Activated CD8-positive, alpha-beta memory T cell treated with anti-CD3 and anti-CD28 coated beads for 36 hours (primary cell): ENCODE measurements around the gene RNU7-1. TPM values are rescaled to one million over a fixed set of nuclear protein-coding genes. Genes with fewer than 3 reads are reported as not detected.

ENCODE experiments used
- CTCF ChIA-PET: fragments of 350-600 bp; sonication (Branson Sonifier 250); formaldehyde crosslinking; loops from one replicate; lab custom pipeline; 2021; ENCODE audit warnings: antibody characterized with exemption; lab: Charles Lee
- POLR2A ChIA-PET: fragments of 350-600 bp; sonication (Branson Sonifier 250); formaldehyde crosslinking; loops from one replicate; lab custom pipeline; 2021; ENCODE audit warnings: antibody characterized with exemption; lab: Charles Lee
- total RNA-seq, 2 experiments: library from RNA; stranded (reverse); gene quantifications; one replicate each; pipeline ENCODE4 v1.2.3, GENCODE V29; 2021

Gene RNU7-1
- total RNA-seq, 2 experiments from 2014 or later = not detected

GRCh38 chr12:6943389-6943721 lies 261 bp upstream of the RNU7-1 start:
- POLR2A ChIA-PET = interaction anchor here (0.6 to 12.5 kb wide), 15 partner anchors 9 to 1031 kb away, joined by 3 to 353 read pairs (median 9); partner anchors contain the start of genes EMG1, LPCAT3, PHB2 and SPSB2
- CTCF ChIA-PET = interaction anchor here (0.9 to 11.8 kb wide), 12 partner anchors 8 to 177 kb away, joined by 3 to 337 read pairs (median 4); partner anchors contain the start of genes ENO2, PTMS and PTPN6

- CTCF ChIA-PET = interaction anchor here (0.7 to 11.8 kb wide), 15 partner anchors 8 to 178 kb away, joined by 3 to 337 read pairs (median 5); partner anchors contain the start of gene PTMS
Measured at GRCh38 chr12:6944381-6945186, 968 bp downstream of the RNU7-1 start.

GRCh38 chr12:6945613-6946012 lies 2.0 kb downstream of the RNU7-1 start:
- CTCF ChIA-PET = interaction anchor here (1.4 to 11.8 kb wide), 5 partner anchors 15 to 168 kb away, joined by 3 to 337 read pairs (median 6); partner anchors contain the start of gene C1RL
- POLR2A ChIA-PET = interaction anchor here (0.9 to 12.5 kb wide), 5 partner anchors 15 to 475 kb away, joined by 4 to 353 read pairs (median 6); partner anchors contain the start of genes SPSB2 and VAMP1

More at GRCh38 chr12:6944381-6945186, 968 bp downstream of the RNU7-1 start:
- POLR2A ChIA-PET = interaction anchor here (0.7 to 12.5 kb wide), 14 partner anchors 8 to 474 kb away, joined by 3 to 353 read pairs (median 9); partner anchors contain the start of genes EMG1, LPCAT3, PHB2 and SPSB2

GRCh38 chr12:6946033-6946919 lies 2.7 kb downstream of the RNU7-1 start:
- ChIA-PET CTCF (interaction anchor here (1.2 to 11.8 kb wide), 9 partner anchors 14 to 167 kb away, joined by 3 to 337 read pairs (median 5); partner anchors contain the start of gene C1RL), POLR2A (interaction anchor here (0.6 to 12.5 kb wide), 7 partner anchors 9 to 161 kb away, joined by 3 to 353 read pairs (median 5); partner anchors contain the start of genes ENO2 and SPSB2)

- POLR2A ChIA-PET = interaction anchor here (0.6 to 12.5 kb wide), 7 partner anchors 10 to 223 kb away, joined by 3 to 353 read pairs (median 4); partner anchors contain the start of genes ENO2 and SPSB2
- CTCF ChIA-PET = interaction anchor here (1.2 to 11.8 kb wide), 6 partner anchors 9 to 96 kb away, joined by 3 to 337 read pairs (median 5); no protein-coding TSS in a partner anchor
Measured at GRCh38 chr12:6946920-6947374, 3.3 kb downstream of the RNU7-1 start.

GRCh38 chr12:6947615-6948014 lies 4.0 kb downstream of the RNU7-1 start:
- CTCF ChIA-PET = interaction anchor here (1.2 to 11.8 kb wide), 7 partner anchors 10 to 95 kb away, joined by 3 to 337 read pairs (median 5); no protein-coding TSS in a partner anchor
- POLR2A ChIA-PET = interaction anchor here (0.6 to 12.5 kb wide), 5 partner anchors 10 to 223 kb away, joined by 3 to 353 read pairs (median 6); partner anchors contain the start of gene TPI1

- POLR2A ChIA-PET = interaction anchor here (0.7 to 12.5 kb wide), 5 partner anchors 10 to 25 kb away, joined by 3 to 353 read pairs (median 4); no protein-coding TSS in a partner anchor
- CTCF ChIA-PET = interaction anchor here (0.7 to 11.8 kb wide), 8 partner anchors 9 to 162 kb away, joined by 3 to 337 read pairs (median 4); no protein-coding TSS in a partner anchor
Measured at GRCh38 chr12:6948873-6949594, 5.4 kb downstream of the RNU7-1 start.

- ChIA-PET CTCF (interaction anchor here (1.4 to 11.8 kb wide), 5 partner anchors 10 to 81 kb away, joined by 4 to 337 read pairs (median 5); no protein-coding TSS in a partner anchor), POLR2A (interaction anchor here (1.3 to 12.5 kb wide), 2 partner anchors 10 to 12 kb away, joined by 3 to 353 read pairs; no protein-coding TSS in a partner anchor)
Measured at GRCh38 chr12:6950401-6950801, 6.8 kb downstream of the RNU7-1 start.

GRCh38 chr12:6950811-6951540 lies 7.4 kb downstream of the RNU7-1 start, which contains the start of gene PTPN6:
Gene PTPN6, plus strand, starts transcription at chr12:6951356. Its CDS starts 157 bp downstream, at chr12:6951513.
- ChIA-PET CTCF (interaction anchor here (0.7 to 11.8 kb wide), 6 partner anchors 8 to 157 kb away, joined by 3 to 337 read pairs (median 3); partner anchors contain the start of gene C1R), POLR2A (interaction anchor here (1.0 to 12.5 kb wide), 4 partner anchors 9 to 26 kb away, joined by 3 to 353 read pairs (median 10); no protein-coding TSS in a partner anchor)

GRCh38 chr12:6951551-6952120 lies 8.0 kb downstream of the RNU7-1 start:
- ChIA-PET POLR2A (interaction anchor here (0.6 to 12.5 kb wide), 7 partner anchors 8 to 157 kb away, joined by 3 to 353 read pairs (median 5); partner anchors contain the start of genes C12orf57 and RNU7-1), CTCF (interaction anchor here (0.7 to 11.8 kb wide), 6 partner anchors 9 to 156 kb away, joined by 3 to 337 read pairs (median 3); partner anchors contain the start of gene C1R)

GRCh38 chr12:6952121-6952862 lies 8.7 kb downstream of the RNU7-1 start:
- POLR2A ChIA-PET = interaction anchor here (0.6 to 12.5 kb wide), 6 partner anchors 8 to 156 kb away, joined by 3 to 353 read pairs (median 10); partner anchors contain the start of genes C12orf57 and RNU7-1
- CTCF ChIA-PET = interaction anchor here (1.1 to 11.8 kb wide), 4 partner anchors 8 to 156 kb away, joined by 3 to 337 read pairs (median 10); partner anchors contain the start of genes C12orf57 and RNU7-1

GRCh38 chr12:6952863-6953441 lies 9.3 kb downstream of the RNU7-1 start:
- POLR2A ChIA-PET = interaction anchor here (1.5 to 12.5 kb wide), 4 partner anchors 7 to 16 kb away, joined by 5 to 353 read pairs (median 17); partner anchors contain the start of genes C12orf57 and RNU7-1
- CTCF ChIA-PET = interaction anchor here (1.6 to 11.8 kb wide), 3 partner anchors 8 to 16 kb away, joined by 10 to 337 read pairs (median 11); partner anchors contain the start of genes C12orf57 and RNU7-1

- ChIA-PET POLR2A (interaction anchor here (1.0 to 13.5 kb wide), 6 partner anchors 6 to 16 kb away, joined by 4 to 353 read pairs (median 17); partner anchors contain the start of genes C12orf57, PTPN6 and RNU7-1), CTCF (interaction anchor here (1.6 to 13.2 kb wide), 4 partner anchors 6 to 11 kb away, joined by 9 to 337 read pairs (median 174); partner anchors contain the start of genes C12orf57, PTPN6 and RNU7-1)
Measured at GRCh38 chr12:6953442-6954315, 10.1 kb downstream of the RNU7-1 start.
